IMR-90 (cell line): ENCODE data around the gene GRAMD2B. TPM values are rescaled to one million over a fixed set of nuclear protein-coding genes. Genes with fewer than 3 reads are reported as not detected.

ENCODE experiments used
- ATAC-seq: fragments of 200-7000 bp; cut with Tn5 transposase; 2 replicates; pipeline ENCODE4 v1.9.1; 2020; ENCODE audit warnings: low read depth, mild to moderate bottlenecking, moderate library complexity
- BruUV-seq: library from RNA; stranded (reverse); fragments of 400-500 nt; replicated peaks from 2 replicates; lab custom pipeline; 2021; lab: Mats Ljungman, UMichigan
- CTCF ChIA-PET: fragments of 300-600 bp; formaldehyde crosslinking; extraction: SDS; loops from one replicate; lab custom pipeline; 2021; ENCODE audit warnings: antibody characterized with exemption; lab: Yijun Ruan, JAX
- POLR2A ChIA-PET: fragments of 300-600 bp; sonication (Branson Sonifier 250); formaldehyde crosslinking; loops from one replicate; lab custom pipeline; 2022; ENCODE audit warnings: antibody characterized with exemption; ENCODE audit not compliant: unreplicated experiment; lab: Charles Lee
- DNase-seq: peaks from one replicate; pipeline ENCODE4 v3.0.0; 2013
- H2AFZ ChIP-seq: replicated peaks from 2 replicates; pipeline ENCODE3; 2013; ENCODE audit warnings: low read length, mild to moderate bottlenecking; ENCODE audit not compliant: poor library complexity
- H2AK5ac ChIP-seq: 2 replicates; pipeline ENCODE4 v1.6.1; 2013; ENCODE audit warnings: low read depth, low read length, inconsistent platforms
- H2AK9ac ChIP-seq: replicated peaks from 2 replicates; pipeline ENCODE3; 2013; ENCODE audit warnings: mild to moderate bottlenecking, low read depth, low read length, moderate library complexity; ENCODE audit not compliant: poor library complexity
- H2BK120ac ChIP-seq: 2 replicates; pipeline ENCODE4 v1.6.1; 2013; ENCODE audit warnings: low read depth, low read length, inconsistent platforms
- H2BK15ac ChIP-seq: 3 replicates; pipeline ENCODE4 v1.6.1; 2013; ENCODE audit warnings: low read depth, low read length, inconsistent platforms
- H2BK20ac ChIP-seq: 2 replicates; pipeline ENCODE4 v1.6.1; 2013; ENCODE audit warnings: low read depth, mild to moderate bottlenecking, inconsistent platforms, low read length, moderate library complexity
- H2BK5ac ChIP-seq: 2 replicates; pipeline ENCODE4 v1.6.1; 2013; ENCODE audit warnings: mild to moderate bottlenecking, low read depth, low read length, inconsistent platforms; ENCODE audit not compliant: poor library complexity, severe bottlenecking
- H3K14ac ChIP-seq: replicated peaks from 2 replicates; pipeline ENCODE4 v1.6.1; 2013; ENCODE audit warnings: low read depth, low read length, inconsistent platforms
- H3K18ac ChIP-seq: 2 replicates; pipeline ENCODE4 v1.6.1; 2013; ENCODE audit warnings: low read depth, low read length, control low read depth
- H3K23ac ChIP-seq: 2 replicates; pipeline ENCODE4 v1.6.1; 2013; ENCODE audit warnings: low read depth, low read length, inconsistent platforms
- H3K27ac ChIP-seq: 2 replicates; pipeline ENCODE4 v1.5.1; 2013; ENCODE audit warnings: mild to moderate bottlenecking, control low read depth, low read length; ENCODE audit not compliant: insufficient read depth
- H3K27me3 ChIP-seq: 2 replicates; pipeline ENCODE4 v1.6.1; 2013; ENCODE audit warnings: low read length; ENCODE audit not compliant: control insufficient read depth, insufficient read depth
- H3K36me3 ChIP-seq: 2 replicates; pipeline ENCODE4 v1.6.1; 2013; ENCODE audit warnings: low read length, mixed read lengths; ENCODE audit not compliant: control insufficient read depth, insufficient read depth
- H3K4ac ChIP-seq: 2 replicates; pipeline ENCODE4 v1.6.1; 2013; ENCODE audit warnings: low read depth, low read length, inconsistent platforms
- H3K4me1 ChIP-seq: 2 replicates; pipeline ENCODE4 v1.6.1; 2013; ENCODE audit warnings: low read length, mixed read lengths; ENCODE audit not compliant: control insufficient read depth, insufficient read depth
- H3K4me2 ChIP-seq: 2 replicates; pipeline ENCODE4 v1.6.1; 2013; ENCODE audit warnings: low read depth, mild to moderate bottlenecking, control low read depth, low read length, moderate library complexity
- H3K4me3 ChIP-seq: 2 replicates; pipeline ENCODE4 v1.5.1; 2013; ENCODE audit warnings: low read depth, mild to moderate bottlenecking, control low read depth, low read length, moderate library complexity; ENCODE audit not compliant: insufficient read depth
- H3K56ac ChIP-seq: 2 replicates; pipeline ENCODE4 v1.6.1; 2013; ENCODE audit warnings: low read length, inconsistent platforms; ENCODE audit not compliant: insufficient read depth; ENCODE audit errors: extremely low read depth
- H3K79me1 ChIP-seq, 2 experiments: 2 replicates each; pipeline ENCODE4 v1.6.1; 2013; ENCODE audit warnings: low read length in 2 of 2, inconsistent platforms in 1 of 2, low read depth in 1 of 2
- H3K9ac ChIP-seq: 2 replicates; pipeline ENCODE4 v1.6.1; 2013; ENCODE audit warnings: low read depth, low read length, control low read depth
- H3K9me1 ChIP-seq: 2 replicates; pipeline ENCODE4 v1.6.1; 2013; ENCODE audit warnings: low read length, inconsistent platforms; ENCODE audit not compliant: insufficient read depth
- H3K9me3 ChIP-seq: 2 replicates; pipeline ENCODE4 v1.6.1; 2013; ENCODE audit warnings: low read length; ENCODE audit not compliant: control insufficient read depth, insufficient read depth
- H4K20me1 ChIP-seq: 2 replicates; pipeline ENCODE4 v1.6.1; 2013; ENCODE audit warnings: low read length, inconsistent platforms; ENCODE audit not compliant: insufficient read depth
- H4K5ac ChIP-seq: 2 replicates; pipeline ENCODE4 v1.6.1; 2013; ENCODE audit warnings: mild to moderate bottlenecking, low read depth, low read length, control low read depth
- H4K8ac ChIP-seq, 2 experiments: 2 replicates each; pipeline ENCODE4 v1.6.1; 2013; ENCODE audit warnings: low read depth in 2 of 2, low read length in 2 of 2, control low read depth in 1 of 2, inconsistent platforms in 1 of 2
- H4K91ac ChIP-seq: 2 replicates; pipeline ENCODE4 v1.6.1; 2013; ENCODE audit warnings: low read depth, low read length, inconsistent platforms; ENCODE audit not compliant: insufficient read depth
- CEBPB ChIP-seq: IDR thresholded peaks from 2 replicates; pipeline ENCODE4 v1.6.1; 2012; ENCODE audit warnings: low read depth, low read length, improper control_type of control experiment
- MXI1 ChIP-seq: IDR thresholded peaks from 2 replicates; pipeline ENCODE4 v1.6.1; 2012; ENCODE audit warnings: low read depth, mild to moderate bottlenecking, low read length, moderate library complexity, borderline replicate concordance
- WGBS, 2 experiments: methylation state at CpG; one replicate each; pipeline versions ENCODE4 v1.1.5 to v1.1.7; 2013; ENCODE audit warnings: missing lambda C conversion rate in 2 of 2; ENCODE audit not compliant: insufficient read length in 1 of 2; ENCODE audit errors: extremely low coverage in 2 of 2; 5-methylcytosine and 5-hydroxymethylcytosine counted together
- dilution Hi-C: fragments of 300-500 bp; cut with HindIII; formaldehyde crosslinking; loops from one replicate; pipeline ENCODE4 v1.14.3; 2018; ENCODE audit warnings: low sequenced_read_pairs; ENCODE audit not compliant: unreplicated experiment
- in situ Hi-C: fragments of 300-500 bp; cut with MboI; formaldehyde crosslinking; loops from 3 replicates; pipeline ENCODE4 v1.14.3; 2019; ENCODE audit warnings: low sequenced_read_pairs, inconsistent platforms, mixed read lengths
- intact Hi-C: fragments of 100-400 bp; cut with micrococcal nuclease; formaldehyde crosslinking; loops from 2 replicates; pipeline ENCODE4 v1.10.0; 2022
- polyA plus RNA-seq, 3 experiments: library from polyadenylated mRNA; depleted of rRNA; stranded (reverse); fragments of >200 nt; gene quantifications; 2 replicates each; pipeline ENCODE4 v1.2.3, GENCODE V29; 2012; ENCODE audit warnings: low replicate concordance in 1 of 3
- total RNA-seq: library from RNA; depleted of rRNA; stranded (reverse); fragments of >200 nt; gene quantifications from 2 replicates; pipeline ENCODE4 v1.2.3, GENCODE V29; 2012

GRAMD2B gene
- total and polyA plus RNA-seq, 2 of the 4 experiments (the other 2 are of a cell fraction), result 13.9 to 20.3 TPM

DNA sequence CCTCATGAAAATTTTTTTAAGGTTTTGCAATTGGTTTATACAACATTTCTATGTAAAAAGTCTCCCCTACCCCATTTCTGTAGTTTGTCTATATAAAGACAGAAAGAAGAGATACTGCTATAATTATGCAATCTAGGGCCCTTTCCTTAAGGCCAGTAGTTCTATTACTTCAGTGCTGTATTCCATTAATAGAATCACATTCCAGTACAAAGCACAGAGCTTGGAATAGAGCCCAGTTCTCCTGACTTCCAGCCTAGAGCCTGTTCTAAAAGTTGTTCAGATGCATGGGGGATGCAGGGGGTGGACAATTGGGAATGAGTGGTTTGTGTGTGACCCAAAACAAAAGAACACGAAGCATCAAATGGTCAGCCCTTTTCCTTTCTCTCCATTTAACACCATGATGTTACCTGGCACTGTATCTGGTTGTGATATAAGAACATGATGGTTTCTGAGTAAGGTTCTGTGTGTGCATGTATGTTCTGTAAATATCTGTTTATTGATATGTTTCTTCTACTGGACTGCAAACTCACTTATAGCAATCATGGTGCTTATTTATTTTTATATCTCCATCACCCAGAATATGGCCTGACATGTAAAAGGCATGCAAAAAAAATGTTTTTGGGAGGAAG is 8.2 kb upstream of the GRAMD2B start:
- Histone ChIP-seq H3K4ac (peak overlapping the region; percentile 37; the same call in 1 of the 2 replicates), H3K4me2 (peak overlapping the region; percentile 18; the same call in 1 of the 2 replicates), H3K9ac (no peak overlapping the region), H4K20me1 (no peaks in the 10 kb centered on the region), H4K91ac (no peak overlapping the region), H4K8ac (peak overlapping the region in 1 of 2 experiments; percentile 46; a peak in 1 of 4 replicates), H3K36me3 (no peaks in the 10 kb centered on the region), H3K27ac (no peak overlapping the region), H3K14ac (no peak overlapping the region), H2AK9ac (no peak overlapping the region), H3K23ac (no peak overlapping the region), H2AFZ (no peak overlapping the region), H3K79me1 (no peaks in the 10 kb centered on the region), H2BK5ac (peak overlapping the region; percentile 43), H3K4me1 (peaks cover 3% of the 10 kb centered on the region), H3K9me1 (peaks cover 2% of the 10 kb centered on the region; the same call in 1 of the 2 replicates), H2BK20ac (peak overlapping the region; percentile 53; the same call in 1 of the 2 replicates), H4K5ac (no peak overlapping the region), H2AK5ac (no peak overlapping the region), H2BK120ac (peak overlapping the region; percentile 10; the same call in 1 of the 2 replicates), H3K18ac (no peak overlapping the region), H2BK15ac (no peak overlapping the region; the same call in 2 of the 3 replicates), H3K56ac (no peak overlapping the region), H3K4me3 (no peak overlapping the region), H3K27me3 (no peaks in the 10 kb centered on the region), H3K9me3 (no peaks in the 10 kb centered on the region)
- intact Hi-C loops, result no loop called here
- no CpG with 5 or more reads among the region's 1 CpG for WGBS, 2 experiments
- ChIA-PET POLR2A (no interaction called here), CTCF (interaction anchor here (1.0 kb wide), 1 partner anchor 8 kb away, joined by 3 read pairs; the partner anchor contains the start of gene GRAMD2B)
- peak; percentile 77 for DNase-seq
- no TSS peak for BruUV-seq
- TF ChIP-seq MXI1, result no peak
- peak; percentile 85 for TF ChIP-seq CEBPB
- in situ Hi-C loops, result no loop called here
- ATAC-seq, result peak; percentile 82
- dilution Hi-C loops, result no loop called here
